A549 (cell line): ENCODE data around the gene SLC16A12. TPM values are rescaled to one million over a fixed set of nuclear protein-coding genes. Genes with fewer than 3 reads are reported as not detected.

Source experiments
- ATAC-seq, 2 experiments: fragments of 200-7000 bp in 1 of 2; fragments of >200 bp in 1 of 2; cut with Nextera tagmentation in 1 of 2; cut with Tn5 transposase in 1 of 2; 3 replicates each; pipeline versions ENCODE4 v1.8.0 to v1.9.1; 2018 to 2020; ENCODE audit warnings: mild to moderate bottlenecking in 1 of 2, moderate library complexity in 1 of 2
- CTCF ChIA-PET: fragments of 300-600 bp; sonication (Branson Sonifier 250); formaldehyde crosslinking; extraction: SDS; loops from one replicate; lab custom pipeline; 2021; ENCODE audit warnings: antibody characterized with exemption, inconsistent platforms; lab: Yijun Ruan, JAX
- POLR2A ChIA-PET: fragments of 350-600 bp; formaldehyde crosslinking; extraction: SDS; loops from one replicate; lab custom pipeline; 2021; ENCODE audit warnings: antibody characterized with exemption, inconsistent platforms; lab: Yijun Ruan, JAX
- DNase-seq, 2 experiments: peaks; one replicate each; pipeline versions ENCODE4 v3.0.0 to v3.0.0-alpha.2; 2011 to 2016; ENCODE audit warnings: low read depth in 1 of 2, low spot score in 1 of 2
- FAIRE-seq: peaks from 2 replicates; lab custom pipeline; 2011; peaks lifted over from hg19 to GRCh38; lab: Jason Lieb, UNC
- H3K27ac ChIP-seq, 2 experiments: fragments of >200 bp; sonication (Bioruptor Twin); formaldehyde crosslinking; 3 replicates each; pipeline ENCODE4 v1.5.1; 2016 to 2017
- H3K4me1 ChIP-seq: fragments of >200 bp; sonication (Bioruptor Twin); formaldehyde crosslinking; 3 replicates; pipeline ENCODE4 v1.6.1; 2016
- H3K4me2 ChIP-seq: fragments of >200 bp; sonication (Bioruptor Twin); formaldehyde crosslinking; 3 replicates; pipeline ENCODE4 v1.6.1; 2016
- H3K4me3 ChIP-seq: fragments of >200 bp; sonication (Bioruptor Twin); formaldehyde crosslinking; 3 replicates; pipeline ENCODE4 v1.5.1; 2016
- H3K9me3 ChIP-seq: fragments of >200 bp; sonication (Bioruptor Twin); formaldehyde crosslinking; 3 replicates; pipeline ENCODE4 v1.6.1; 2016
- BHLHE40 ChIP-seq: IDR thresholded peaks from 2 replicates; pipeline ENCODE4 v1.6.1; 2012; ENCODE audit warnings: low read depth, low read length, inconsistent platforms
- CBX2 ChIP-seq: fragments of 200-600 bp; sonication (generic); IDR thresholded peaks from 2 replicates; pipeline ENCODE4 v1.6.1; 2016; ENCODE audit warnings: low read depth, mild to moderate bottlenecking, borderline replicate concordance
- CHD4 ChIP-seq: fragments of 200-600 bp; sonication (generic); IDR thresholded peaks from 2 replicates; pipeline ENCODE4 v1.6.1; 2016; ENCODE audit warnings: antibody characterized with exemption, mild to moderate bottlenecking, borderline replicate concordance
- CTCF ChIP-seq: fragments of >200 bp; sonication (Bioruptor Twin); formaldehyde crosslinking; IDR thresholded peaks from 3 replicates; pipeline ENCODE4 v1.5.1; 2016
- EHMT2 ChIP-seq: fragments of 200-600 bp; sonication (generic); IDR thresholded peaks from 2 replicates; pipeline ENCODE4 v1.6.1; 2016; ENCODE audit warnings: antibody characterized with exemption, low read depth, mild to moderate bottlenecking, moderate library complexity
- ELK1 ChIP-seq: fragments of 150-350 bp; IDR thresholded peaks from 2 replicates; pipeline ENCODE4 v1.6.1; 2014; ENCODE audit warnings: low read depth, mild to moderate bottlenecking, low read length
- EP300 ChIP-seq, 2 experiments: fragments of >200 bp; sonication (Bioruptor Twin); formaldehyde crosslinking; IDR thresholded peaks; 2 replicates in 1 of 2; 3 replicates in 1 of 2; pipeline ENCODE4 v1.6.1; 2016 to 2017
- ESRRA ChIP-seq: fragments of 150-350 bp; IDR thresholded peaks from 2 replicates; pipeline ENCODE4 v1.6.1; 2014; ENCODE audit warnings: mild to moderate bottlenecking, low read length, borderline replicate concordance
- FOXS1 ChIP-seq: fragments of 250-450 bp; sonication (Bioruptor Pico); IDR thresholded peaks from 2 replicates; pipeline ENCODE4 v1.5.0; 2020; ENCODE audit warnings: mild to moderate bottlenecking, moderate library complexity
- HES2 ChIP-seq: fragments of >200 bp; sonication (Bioruptor Twin); formaldehyde crosslinking; IDR thresholded peaks from 2 replicates; pipeline ENCODE4 v1.6.1; 2016
- JUN ChIP-seq, 2 experiments: fragments of >200 bp; sonication (Bioruptor Twin); formaldehyde crosslinking; IDR thresholded peaks; 2 replicates in 1 of 2; 3 replicates in 1 of 2; pipeline ENCODE4 v1.6.1; 2016 to 2017
- JUNB ChIP-seq: fragments of >200 bp; sonication (Bioruptor Twin); formaldehyde crosslinking; IDR thresholded peaks from 2 replicates; pipeline ENCODE4 v1.6.1; 2016
- KDM1A ChIP-seq: fragments of 200-600 bp; sonication (generic); IDR thresholded peaks from 2 replicates; pipeline ENCODE4 v1.6.1; 2016; ENCODE audit warnings: low read depth, mild to moderate bottlenecking
- KDM5A ChIP-seq: fragments of 200-600 bp; sonication (generic); IDR thresholded peaks from 2 replicates; pipeline ENCODE4 v1.6.1; 2016; ENCODE audit warnings: antibody characterized with exemption, mild to moderate bottlenecking
- MAX ChIP-seq: IDR thresholded peaks from 2 replicates; pipeline ENCODE4 v1.6.1; 2012
- MYC ChIP-seq: IDR thresholded peaks from 2 replicates; pipeline ENCODE4 v1.6.1; 2012; ENCODE audit warnings: mild to moderate bottlenecking, inconsistent platforms, low read length, improper control_type of control experiment, borderline replicate concordance
- NFE2L2 ChIP-seq: fragments of 150-350 bp; conservative IDR thresholded peaks from 2 replicates; pipeline ENCODE4 v1.6.1; 2014; ENCODE audit warnings: low read length
- NPAS2 ChIP-seq: fragments of 250-450 bp; sonication (Bioruptor Pico); IDR thresholded peaks from 2 replicates; pipeline ENCODE4 v1.8.0; 2022; ENCODE audit warnings: mild to moderate bottlenecking, moderate library complexity, borderline replicate concordance
- PBX3 ChIP-seq: IDR thresholded peaks from 2 replicates; pipeline ENCODE4 v1.6.1; 2012
- POLR2AphosphoS2 ChIP-seq: conservative IDR thresholded peaks from 2 replicates; pipeline ENCODE4 v1.6.1; 2012; ENCODE audit warnings: low read length, improper control_type of control experiment, inconsistent platforms
- RAD21 ChIP-seq, 2 experiments: fragments of >200 bp in 1 of 2; sonication (Bioruptor Twin) in 1 of 2; formaldehyde crosslinking in 1 of 2; IDR thresholded peaks in 1 of 2; conservative IDR thresholded peaks in 1 of 2; 2 replicates in 1 of 2; 3 replicates in 1 of 2; pipeline ENCODE4 v1.6.1; 2012 to 2018; ENCODE audit warnings: inconsistent platforms in 1 of 2
- RCOR1 ChIP-seq: fragments of 150-350 bp; IDR thresholded peaks from 2 replicates; pipeline ENCODE4 v1.6.1; 2014; ENCODE audit warnings: antibody characterized with exemption, low read length, low read depth
- REST ChIP-seq: fragments of 200-600 bp; sonication (generic); IDR thresholded peaks from 2 replicates; pipeline ENCODE4 v1.6.1; 2016; ENCODE audit warnings: antibody characterized with exemption, mild to moderate bottlenecking, moderate library complexity
- RFX5 ChIP-seq: fragments of 450-650 bp; IDR thresholded peaks from 2 replicates; pipeline ENCODE4 v1.7.1; 2014; ENCODE audit warnings: antibody characterized with exemption, mild to moderate bottlenecking, moderate library complexity
- SREBF2 ChIP-seq: fragments of 450-650 bp; IDR thresholded peaks from 2 replicates; pipeline ENCODE4 v1.6.1; 2014; ENCODE audit warnings: mild to moderate bottlenecking, moderate library complexity
- TFCP2L1 ChIP-seq: fragments of 250-450 bp; sonication (Bioruptor Pico); IDR thresholded peaks from 2 replicates; pipeline ENCODE4 v1.5.0; 2021; ENCODE audit warnings: mild to moderate bottlenecking
- TP53 ChIP-seq: fragments of 250-450 bp; sonication (Bioruptor Pico); IDR thresholded peaks from 2 replicates; pipeline ENCODE4 v1.5.0; 2021; ENCODE audit warnings: mild to moderate bottlenecking, moderate library complexity
- ZC3H11A ChIP-seq: fragments of 450-650 bp; IDR thresholded peaks from 2 replicates; pipeline ENCODE4 v1.6.1; 2014; ENCODE audit warnings: antibody characterized with exemption, mild to moderate bottlenecking
- ZFP36 ChIP-seq: fragments of 450-650 bp; IDR thresholded peaks from 2 replicates; pipeline ENCODE4 v1.6.1; 2014; ENCODE audit warnings: borderline replicate concordance; ENCODE audit not compliant: partially characterized antibody
- WGBS: methylation state at CpG from one replicate; pipeline ENCODE4 v1.1.6; 2017; ENCODE audit errors: missing lambda C conversion rate; 5-methylcytosine and 5-hydroxymethylcytosine counted together
- polyA plus RNA-seq, 4 experiments: library from polyadenylated mRNA; depleted of rRNA in 3 of 4; stranded (reverse); fragments of >200 nt; fragmentation: RNase III in 1 of 4; extraction: RNeasy Plus Mini Kit Qiagen cat#74134 plus additional on column Dnase treatment in 1 of 4; gene quantifications; 2 replicates in 3 of 4; 3 replicates in 1 of 4; pipeline ENCODE4 v1.2.3, GENCODE V29; 2011 to 2017

The SLC16A12 gene
- polyA plus RNA-seq, 2 of the 4 experiments (the other 2 are of a cell fraction), result 0.14 to 0.19 TPM

- no peaks in the 10 kb centered on the region for H3K9me3 ChIP-seq
- no peaks in the 10 kb centered on the region for H3K4me1 ChIP-seq
- FAIRE-seq, result no peak
- no peak for ATAC-seq
- H3K4me3 ChIP-seq, result no peak overlapping the region
- H3K4me2 ChIP-seq, result no peak overlapping the region
- ChIA-PET POLR2A (no interaction called here), CTCF (interaction anchor here (0.6 to 1.2 kb wide), 3 partner anchors 12 to 435 kb away, joined by 3 to 4 read pairs (median 3); partner anchors contain the start of gene IFIT1)
- DNase-seq, result no peak
- no peak overlapping the region for H3K27ac ChIP-seq
- WGBS, result 87% methylated on average over 11 of the region's 11 CpGs
- TF ChIP-seq HES2 (no peak), RCOR1 (no peak), KDM1A (no peak), SREBF2 (no peak), RFX5 (no peak), MAX (no peak), CTCF (no peak), JUN (IDR thresholded peaks at IDR 0.05) (no peak), KDM5A (no peak), MYC (no peak), REST (no peak)
Observed at GRCh38 chr10:89404104-89405047, 131.0 kb downstream of the SLC16A12 start.

GRCh38 chr10:89403043-89403442 lies 132.4 kb downstream of the SLC16A12 start:
- DNase-seq, result no peak
- H3K27ac ChIP-seq, result no peak overlapping the region
- TF ChIP-seq CBX2, result no peak
- no peak for TF ChIP-seq PBX3
- no peak for TF ChIP-seq JUNB
- TF ChIP-seq MAX, result no peak
- no peak for TF ChIP-seq ELK1
- no peak for TF ChIP-seq ZFP36
- TF ChIP-seq FOXS1 (CRISPR knock-in tag), result no peak
- no peak for TF ChIP-seq EHMT2
- TF ChIP-seq NPAS2 (CRISPR knock-in tag), result no peak
- TF ChIP-seq TP53, result no peak
- TF ChIP-seq RAD21 (conservative IDR thresholded peaks at IDR 0.05 in 1 of 2, IDR thresholded peaks at IDR 0.05 in 1 of 2), result no peak
- TF ChIP-seq ESRRA, result no peak
- TF ChIP-seq EP300 (IDR thresholded peaks at IDR 0.05), result no peak
- TF ChIP-seq ZC3H11A, result no peak
- no peak for TF ChIP-seq NFE2L2
- TF ChIP-seq TFCP2L1, result no peak
- TF ChIP-seq CHD4, result no peak
- TF ChIP-seq BHLHE40, result no peak
- no peak for TF ChIP-seq POLR2AphosphoS2
- CTCF ChIA-PET, result interaction anchor here (0.7 to 1.5 kb wide), 6 partner anchors 10 to 374 kb away, joined by 3 to 4 read pairs (median 4); partner anchors contain the start of genes IFIT1 and IFIT5
- POLR2A ChIA-PET, result no interaction called here
- no peaks in the 10 kb centered on the region for H3K9me3 ChIP-seq
- WGBS, result 94% methylated on average over 2 of the region's 2 CpGs
- H3K4me2 ChIP-seq, result no peak overlapping the region
- H3K4me3 ChIP-seq, result no peak overlapping the region
- no peak for FAIRE-seq
- H3K4me1 ChIP-seq, result peaks cover 6% of the 10 kb centered on the region; the same call in 2 of the 3 replicates
- no peak for ATAC-seq
